HepG2 (cell line): Measurements from ENCODE around the gene SERTAD3. TPM values are rescaled to one million over a fixed set of nuclear protein-coding genes. Genes with fewer than 3 reads are reported as not detected.

ENCODE experiments used
- ARNT ChIP-seq: fragments of 450-650 bp; IDR thresholded peaks from 2 replicates; pipeline ENCODE4 v1.6.1; 2017
- CENPX ChIP-seq: sonication (generic); formaldehyde crosslinking; IDR thresholded peaks from 2 replicates; pipeline ENCODE4 v1.9.0; 2021; ENCODE audit warnings: mild to moderate bottlenecking, missing genetic modification reagents, moderate library complexity
- CHD4 ChIP-seq: fragments of 200-600 bp; sonication (generic); IDR thresholded peaks from 2 replicates; pipeline ENCODE4 v1.7.0; 2017; ENCODE audit warnings: mild to moderate bottlenecking, low read length, borderline replicate concordance
- CREB1 ChIP-seq, 2 experiments: fragments of 450-650 bp in 1 of 2; IDR thresholded peaks; 2 replicates each; pipeline ENCODE4 v1.6.1; 2016 to 2017; ENCODE audit warnings: control low read depth in 1 of 2, mild to moderate bottlenecking in 1 of 2, missing compliant biosample characterization in 1 of 2, missing genetic modification characterization in 1 of 2
- FIP1L1 ChIP-seq: fragments of 200-400 bp; formaldehyde crosslinking; IDR thresholded peaks from 2 replicates; pipeline ENCODE4 v1.6.1; 2018; ENCODE audit warnings: low read depth, mild to moderate bottlenecking, low read length, moderate library complexity, borderline replicate concordance; ENCODE audit not compliant: insufficient read depth
- GPN1 ChIP-seq: sonication (generic); formaldehyde crosslinking; IDR thresholded peaks from 2 replicates; pipeline ENCODE4 v1.5.1; 2020; ENCODE audit warnings: missing genetic modification reagents, borderline replicate concordance
- HOXA3 ChIP-seq: sonication (generic); formaldehyde crosslinking; IDR thresholded peaks from 2 replicates; pipeline ENCODE4 v1.5.0; 2020; ENCODE audit warnings: missing genetic modification reagents
- JUND ChIP-seq: sonication (generic); formaldehyde crosslinking; IDR thresholded peaks from 2 replicates; pipeline ENCODE4 v1.8.0; 2022; ENCODE audit warnings: mild to moderate bottlenecking, missing genetic modification reagents
- NFYC ChIP-seq: IDR thresholded peaks from 2 replicates; pipeline ENCODE4 v1.6.1; 2016; ENCODE audit warnings: missing genetic modification reagents, missing compliant biosample characterization
- NR2F2 ChIP-seq: IDR thresholded peaks from 2 replicates; pipeline ENCODE4 v1.6.1; 2012; ENCODE audit warnings: low read depth, inconsistent platforms, borderline replicate concordance
- SAP130 ChIP-seq: IDR thresholded peaks from 2 replicates; pipeline ENCODE4 v1.6.1; 2016; ENCODE audit warnings: low read depth
- TP53 ChIP-seq: sonication (generic); formaldehyde crosslinking; conservative IDR thresholded peaks from 2 replicates; pipeline ENCODE4 v1.4.0; 2020; ENCODE audit warnings: missing genetic modification reagents
- YY1 ChIP-seq: IDR thresholded peaks from 2 replicates; pipeline ENCODE4 v1.6.1; 2011; ENCODE audit warnings: low read length, low read depth, moderate library complexity, mild to moderate bottlenecking; ENCODE audit not compliant: insufficient read depth, insufficient replicate concordance
- ZFP82 ChIP-seq: sonication (generic); formaldehyde crosslinking; IDR thresholded peaks from 2 replicates; pipeline ENCODE4 v1.5.1; 2020; ENCODE audit warnings: mild to moderate bottlenecking, missing genetic modification reagents, borderline replicate concordance
- ZKSCAN1 ChIP-seq: fragments of 150-350 bp; IDR thresholded peaks from 2 replicates; pipeline ENCODE4 v1.6.1; 2014; ENCODE audit warnings: low read length
- ZNF263 ChIP-seq: sonication (generic); formaldehyde crosslinking; IDR thresholded peaks from 2 replicates; pipeline ENCODE4 v1.4.0; 2020; ENCODE audit warnings: missing genetic modification reagents
- ZNF343 ChIP-seq: sonication (generic); formaldehyde crosslinking; IDR thresholded peaks from 2 replicates; pipeline ENCODE4 v1.4.0; 2020; ENCODE audit warnings: mild to moderate bottlenecking, missing genetic modification reagents
- ZNF446 ChIP-seq: sonication (generic); formaldehyde crosslinking; IDR thresholded peaks from 2 replicates; pipeline ENCODE4 v1.5.0; 2020; ENCODE audit warnings: mild to moderate bottlenecking, missing genetic modification reagents
- ZNF615 ChIP-seq: sonication (generic); formaldehyde crosslinking; IDR thresholded peaks from 2 replicates; pipeline ENCODE4 v1.5.0; 2020; ENCODE audit warnings: mild to moderate bottlenecking, missing genetic modification reagents, borderline replicate concordance
- ZNF737 ChIP-seq: sonication (generic); formaldehyde crosslinking; IDR thresholded peaks from 2 replicates; pipeline ENCODE4 v1.5.0; 2020; ENCODE audit warnings: missing genetic modification reagents, mild to moderate bottlenecking, borderline replicate concordance
- ZNF788 ChIP-seq: sonication (generic); formaldehyde crosslinking; IDR thresholded peaks from 2 replicates; pipeline ENCODE4 v1.5.0; 2020; ENCODE audit warnings: mild to moderate bottlenecking, missing genetic modification reagents, borderline replicate concordance
- ZSCAN12 ChIP-seq: sonication (generic); formaldehyde crosslinking; IDR thresholded peaks from 2 replicates; pipeline ENCODE4 v1.9.0; 2021; ENCODE audit warnings: mild to moderate bottlenecking, missing genetic modification reagents
- ZSCAN20 ChIP-seq: sonication (generic); formaldehyde crosslinking; IDR thresholded peaks from 2 replicates; pipeline ENCODE4 v1.4.0; 2020; ENCODE audit warnings: missing genetic modification reagents, mild to moderate bottlenecking, borderline replicate concordance
- polyA plus RNA-seq, 8 experiments: library from polyadenylated mRNA; depleted of rRNA in 3 of 8; stranded (reverse) in 7 of 8; unstranded in 1 of 8; fragments of >200 nt; fragmentation: Illumina TruSeq in 4 of 8; extraction: Trizol in 4 of 8; gene quantifications; 2 replicates each; pipeline versions ENCODE4 v1.2.1 to v1.2.3, GENCODE V29; 2011 to 2016; ENCODE audit warnings: low read depth in 4 of 8, missing spikeins in 1 of 8, mixed read lengths in 1 of 8; ENCODE audit not compliant: insufficient read depth in 1 of 8
- total RNA-seq, 5 experiments: library from RNA; depleted of rRNA; stranded (reverse); fragments of >200 nt; fragmentation: Illumina TruSeq; extraction: Trizol; gene quantifications; 2 replicates each; pipeline ENCODE4 v1.2.3, GENCODE V29; 2016; ENCODE audit warnings: low read depth in 1 of 5
- TF ChIP-seq, protein P1 (sequence below): sonication (generic); formaldehyde crosslinking; IDR thresholded peaks from 2 replicates; pipeline ENCODE4 v1.5.1; 2020; ENCODE audit warnings: missing genetic modification reagents, mild to moderate bottlenecking, borderline replicate concordance
- TF ChIP-seq, protein P2 (sequence below): sonication (generic); formaldehyde crosslinking; IDR thresholded peaks from 2 replicates; pipeline ENCODE4 v1.4.0; 2020; ENCODE audit warnings: missing genetic modification reagents
- TF ChIP-seq, protein P3 (sequence below): sonication (generic); formaldehyde crosslinking; IDR thresholded peaks from 2 replicates; pipeline ENCODE4 v1.4.0; 2020; ENCODE audit warnings: missing genetic modification reagents, borderline replicate concordance
- TF ChIP-seq, protein P4 (sequence below): sonication (generic); formaldehyde crosslinking; IDR thresholded peaks from 2 replicates; pipeline ENCODE4 v1.8.0; 2022; ENCODE audit warnings: mild to moderate bottlenecking, missing genetic modification reagents; ENCODE audit not compliant: insufficient replicate concordance

Gene SERTAD3
- total and polyA plus RNA-seq, 2 of the 13 experiments (the other 11 are each of a cell fraction or from before 2014, with no cell fraction given) = 9.6 to 16.9 TPM

DNA sequence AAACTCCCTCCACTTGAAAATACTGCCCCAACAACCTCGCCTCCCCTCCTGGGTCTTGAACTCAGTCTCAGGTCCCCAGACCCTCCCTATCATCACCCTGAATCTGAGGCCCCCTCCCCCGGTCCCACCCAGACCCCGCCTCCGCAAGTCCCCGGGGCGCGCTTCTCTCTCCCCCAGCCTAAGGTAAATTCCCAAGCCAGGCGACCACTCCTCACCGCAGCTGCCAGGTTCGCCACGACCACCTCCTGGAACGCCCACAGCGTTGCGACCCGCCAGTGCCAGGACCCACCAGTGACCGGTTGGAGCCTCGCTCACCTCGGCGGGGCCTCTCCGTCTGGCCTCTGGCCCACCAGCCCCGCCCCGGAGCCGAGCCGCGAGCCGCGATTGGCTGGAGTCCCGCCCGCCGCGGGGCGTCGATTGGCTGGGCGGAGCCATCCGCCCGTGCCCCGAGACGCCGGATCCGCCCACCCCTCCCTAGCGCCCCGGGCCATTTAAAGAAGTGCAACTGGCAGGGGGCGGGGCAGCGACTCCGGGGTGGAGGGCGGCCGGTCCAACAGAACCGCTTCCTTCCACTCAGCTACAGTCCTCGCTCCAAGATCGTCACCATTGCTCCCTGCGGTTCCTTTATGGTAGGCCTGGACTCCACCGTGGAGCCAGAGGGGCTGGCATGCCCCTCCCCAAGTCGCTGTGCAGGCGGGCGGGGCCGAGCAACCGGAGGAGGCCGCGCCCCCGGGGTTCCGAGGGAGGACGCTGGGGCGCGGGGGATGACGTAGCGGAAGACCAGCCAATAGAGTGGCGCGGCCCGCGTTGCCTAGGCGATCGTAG is at the start of gene SERTAD3 (continued):
- TF ChIP-seq ZKSCAN1 (no peak), ZNF263 (CRISPR knock-in tag) (no peak), ZFP82 (CRISPR knock-in tag) (no peak), NR2F2 (no peak), SAP130 (CRISPR knock-in tag) (peak; percentile 84), FIP1L1 (no peak), ZNF615 (CRISPR knock-in tag) (no peak), GPN1 (CRISPR knock-in tag) (no peak), HOXA3 (CRISPR knock-in tag) (peak; percentile 53), CHD4 (peak; percentile 58; the same call in 1 of the 2 replicates), ZNF788 (CRISPR knock-in tag) (no peak), ZSCAN20 (CRISPR knock-in tag) (0 out of 2 replicates have a peak, but pooled peaks have one; percentile 60), JUND (CRISPR knock-in tag) (no peak), TP53 (CRISPR knock-in tag) (no peak), ZNF343 (CRISPR knock-in tag) (no peak), NFYC (peak; percentile 75), ARNT (no peak), ZNF446 (CRISPR knock-in tag) (peak; percentile 88), ZSCAN12 (CRISPR knock-in tag) (no peak), ZNF737 (CRISPR knock-in tag) (no peak), YY1 (peak; percentile 29), CENPX (CRISPR knock-in tag) (no peak), CREB1 (IDR thresholded peaks at IDR 0.05) (peak; percentile 88), CREB1 (CRISPR knock-in tag; IDR thresholded peaks at IDR 0.05) (peak; percentile 88)
- TF ChIP-seq, protein P1, sequence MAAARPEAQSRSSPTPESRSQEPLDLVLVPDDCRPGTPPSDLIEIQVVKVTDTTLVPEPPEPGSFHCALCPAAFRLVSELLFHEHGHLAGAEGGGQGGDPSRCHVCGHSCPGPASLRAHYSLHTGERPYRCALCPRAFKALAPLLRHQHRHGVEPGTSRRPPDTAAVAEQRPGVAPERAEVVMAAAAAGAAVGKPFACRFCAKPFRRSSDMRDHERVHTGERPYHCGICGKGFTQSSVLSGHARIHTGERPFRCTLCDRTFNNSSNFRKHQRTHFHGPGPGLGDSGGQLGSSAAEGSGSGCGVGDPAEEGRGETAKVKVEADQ = peak; percentile 77
- TF ChIP-seq, protein P2, sequence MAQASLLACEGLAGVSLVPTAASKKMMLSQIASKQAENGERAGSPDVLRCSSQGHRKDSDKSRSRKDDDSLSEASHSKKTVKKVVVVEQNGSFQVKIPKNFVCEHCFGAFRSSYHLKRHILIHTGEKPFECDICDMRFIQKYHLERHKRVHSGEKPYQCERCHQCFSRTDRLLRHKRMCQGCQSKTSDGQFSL = peak; percentile 32; the same call in 1 of the 2 replicates
- TF ChIP-seq, protein P3, sequence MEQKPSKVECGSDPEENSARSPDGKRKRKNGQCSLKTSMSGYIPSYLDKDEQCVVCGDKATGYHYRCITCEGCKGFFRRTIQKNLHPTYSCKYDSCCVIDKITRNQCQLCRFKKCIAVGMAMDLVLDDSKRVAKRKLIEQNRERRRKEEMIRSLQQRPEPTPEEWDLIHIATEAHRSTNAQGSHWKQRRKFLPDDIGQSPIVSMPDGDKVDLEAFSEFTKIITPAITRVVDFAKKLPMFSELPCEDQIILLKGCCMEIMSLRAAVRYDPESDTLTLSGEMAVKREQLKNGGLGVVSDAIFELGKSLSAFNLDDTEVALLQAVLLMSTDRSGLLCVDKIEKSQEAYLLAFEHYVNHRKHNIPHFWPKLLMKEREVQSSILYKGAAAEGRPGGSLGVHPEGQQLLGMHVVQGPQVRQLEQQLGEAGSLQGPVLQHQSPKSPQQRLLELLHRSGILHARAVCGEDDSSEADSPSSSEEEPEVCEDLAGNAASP (CRISPR knock-in tag) = peak; percentile 34; the same call in 1 of the 2 replicates
- TF ChIP-seq, protein P4, sequence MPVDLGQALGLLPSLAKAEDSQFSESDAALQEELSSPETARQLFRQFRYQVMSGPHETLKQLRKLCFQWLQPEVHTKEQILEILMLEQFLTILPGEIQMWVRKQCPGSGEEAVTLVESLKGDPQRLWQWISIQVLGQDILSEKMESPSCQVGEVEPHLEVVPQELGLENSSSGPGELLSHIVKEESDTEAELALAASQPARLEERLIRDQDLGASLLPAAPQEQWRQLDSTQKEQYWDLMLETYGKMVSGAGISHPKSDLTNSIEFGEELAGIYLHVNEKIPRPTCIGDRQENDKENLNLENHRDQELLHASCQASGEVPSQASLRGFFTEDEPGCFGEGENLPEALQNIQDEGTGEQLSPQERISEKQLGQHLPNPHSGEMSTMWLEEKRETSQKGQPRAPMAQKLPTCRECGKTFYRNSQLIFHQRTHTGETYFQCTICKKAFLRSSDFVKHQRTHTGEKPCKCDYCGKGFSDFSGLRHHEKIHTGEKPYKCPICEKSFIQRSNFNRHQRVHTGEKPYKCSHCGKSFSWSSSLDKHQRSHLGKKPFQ (CRISPR knock-in tag) = no peak
